GM19463 (cell line): ENCODE data around the gene MMP2.
A peak's percentile ranks its signal among the peaks of the same experiment; 100 is the strongest.

Source experiments
- ATAC-seq: cut with Tn5 transposase; IDR thresholded peaks from one replicate; pipeline ENCODE4 v1.9.1; 2021; ENCODE audit warnings: mild to moderate bottlenecking, moderate library complexity; ENCODE audit not compliant: unreplicated experiment

MMP2 gene

DNA sequence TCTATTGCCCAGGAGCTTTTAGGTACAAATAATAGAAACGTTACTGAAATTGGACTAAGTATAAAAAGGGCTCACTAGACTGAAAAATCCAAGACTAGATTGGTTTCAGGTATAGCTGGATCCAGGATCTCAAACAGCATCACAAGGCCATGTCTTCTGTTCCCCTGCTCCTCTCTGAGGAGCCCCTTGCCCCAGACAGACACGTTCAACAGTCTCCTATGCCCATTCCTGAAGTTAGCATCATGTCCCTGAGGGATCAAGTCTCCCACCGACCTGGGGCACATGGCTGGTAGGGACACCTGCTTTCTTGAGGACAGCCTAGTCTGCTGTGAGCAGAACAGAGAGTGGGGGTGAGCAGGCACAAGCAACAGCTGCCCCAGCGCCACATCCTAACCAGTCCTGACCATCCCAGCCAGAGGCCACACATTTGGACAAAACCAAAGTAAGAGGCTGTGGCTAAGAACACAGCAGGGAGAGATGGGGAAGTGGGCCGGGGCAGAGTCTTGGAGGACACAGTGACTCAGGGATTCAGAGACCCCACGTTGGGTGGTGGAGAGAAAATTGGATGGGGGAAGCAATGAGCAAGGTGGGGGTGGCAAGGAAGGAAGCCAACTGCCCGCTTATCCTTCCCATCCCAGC is 10.5 kb upstream of the MMP2 start:
- ATAC-seq: no peak

DNA sequence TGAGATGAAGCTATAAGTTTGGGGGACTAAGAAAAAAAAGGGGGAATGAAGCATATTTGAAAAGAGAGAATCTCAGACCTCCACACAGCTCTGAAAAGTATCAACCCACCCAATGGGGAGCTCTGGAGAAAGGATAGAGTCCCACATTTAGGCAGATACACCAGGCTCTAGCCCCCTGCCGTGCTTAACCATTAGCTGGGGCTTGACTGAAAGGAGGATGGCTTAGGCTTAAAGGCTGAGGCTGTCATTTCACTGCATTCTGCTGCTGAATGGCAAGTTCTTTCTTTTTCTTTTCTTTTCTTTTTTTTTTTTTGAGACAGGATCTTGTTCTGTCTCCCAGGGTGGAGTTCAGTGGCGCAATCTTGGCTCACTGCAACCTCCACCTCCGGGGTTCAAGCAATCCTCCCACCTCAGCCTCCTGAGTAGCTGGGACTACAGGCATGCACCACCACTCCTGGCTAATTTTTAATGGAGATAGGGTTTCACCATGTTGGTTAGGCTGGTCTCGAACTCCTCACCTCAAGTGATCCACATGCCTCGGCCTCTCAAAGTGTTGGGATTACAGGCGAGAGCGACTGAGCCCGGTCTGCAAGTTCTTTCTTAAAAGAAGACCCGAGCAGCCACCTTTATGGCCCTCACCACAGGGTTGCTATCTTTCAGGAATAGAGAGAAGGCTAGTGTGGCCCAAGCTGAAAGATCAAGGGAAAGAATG is 9.0 kb upstream of the MMP2 start:
- ATAC-seq: no peak

DNA sequence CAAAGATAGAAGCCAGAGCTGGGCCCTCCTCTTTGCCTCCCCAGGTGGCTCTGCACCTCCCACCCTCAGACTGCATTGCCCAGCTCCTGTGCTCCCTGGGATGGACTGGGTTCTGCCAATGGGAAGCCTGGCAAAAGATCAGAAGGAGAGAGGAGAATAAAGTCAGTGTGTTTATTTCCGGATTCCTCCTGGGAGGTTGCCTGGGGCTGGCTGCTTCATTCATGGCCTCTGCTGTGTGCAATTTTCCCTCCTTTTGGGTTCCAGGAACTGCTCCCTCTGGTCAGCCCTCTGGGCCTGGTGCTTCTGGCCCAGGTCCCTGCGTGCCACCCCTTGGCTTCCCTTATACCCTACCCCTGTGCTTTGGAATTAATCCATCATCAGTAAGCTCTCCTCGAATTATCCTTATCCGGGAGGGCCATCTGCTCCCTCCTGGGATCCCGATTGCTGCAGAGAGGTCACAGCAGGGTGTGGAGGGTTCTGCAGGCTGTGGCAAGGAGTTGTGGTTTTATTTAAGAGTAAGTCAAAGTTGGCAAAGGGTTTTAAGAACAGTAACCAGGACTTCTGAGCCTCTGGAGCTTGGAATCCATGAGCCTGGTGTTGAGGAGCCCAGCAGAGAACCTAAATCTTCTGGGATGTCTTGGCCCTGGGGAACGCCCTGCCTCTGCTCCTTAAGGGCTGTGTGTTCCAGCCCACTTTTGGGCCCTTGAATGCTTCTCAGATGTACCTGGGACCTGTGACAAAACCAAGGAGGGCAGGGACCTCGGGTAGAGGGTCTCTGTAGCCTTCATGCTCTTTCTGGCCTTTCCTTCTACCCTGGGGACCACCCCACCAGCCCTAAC is 8.2 kb upstream of the MMP2 start:
- ATAC-seq: no peak

DNA sequence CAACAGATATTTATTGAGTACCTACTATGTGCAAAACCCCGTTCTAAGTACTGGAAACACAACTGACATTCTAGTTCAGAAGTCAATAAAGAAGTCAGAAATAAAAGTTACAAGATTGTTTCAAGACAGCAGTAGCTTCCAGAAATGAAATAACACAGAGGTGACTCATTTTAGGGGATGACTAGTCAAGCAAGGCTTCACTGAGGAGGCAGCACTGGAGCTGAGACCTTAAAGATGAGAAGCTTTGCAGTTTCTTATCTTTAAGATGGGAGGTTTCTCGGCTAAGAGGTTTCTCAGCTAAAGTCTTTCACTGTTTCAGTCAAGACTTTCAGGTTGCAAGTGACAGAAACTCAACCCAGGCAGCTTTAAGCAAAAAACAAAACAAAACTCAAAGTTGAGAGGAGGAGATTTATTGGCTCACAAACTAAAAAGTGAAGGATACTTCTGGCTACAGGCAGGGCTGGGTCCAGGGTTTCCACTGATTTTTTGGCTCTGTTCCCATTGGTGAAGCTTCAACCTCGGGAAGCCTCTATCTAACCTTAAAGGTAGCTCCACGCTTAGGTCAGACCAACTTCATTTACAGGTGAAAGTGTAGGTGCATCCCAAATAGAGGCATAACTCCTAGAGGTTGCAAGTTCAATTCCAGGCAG is 7.4 kb upstream of the MMP2 start:
- ATAC-seq: peak; percentile 67

DNA sequence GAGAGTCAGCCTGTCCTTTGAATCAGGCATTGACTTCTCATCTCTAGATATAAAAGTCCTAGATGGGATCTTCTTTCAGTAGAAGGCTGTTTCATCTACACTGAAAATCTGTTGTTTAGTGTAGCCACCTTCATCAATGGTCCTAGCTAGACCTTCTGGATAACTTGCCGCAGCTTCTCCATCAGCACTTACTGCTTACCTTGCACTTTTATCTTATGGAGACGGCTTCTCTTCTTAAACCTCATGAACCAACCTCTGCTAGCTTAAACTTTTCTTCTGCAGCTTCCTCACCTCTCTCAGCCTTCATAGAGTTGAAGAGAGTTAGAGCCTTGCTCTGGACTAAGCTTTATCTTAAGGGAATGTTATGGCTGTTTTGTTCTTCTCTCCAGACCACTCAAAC is 5.4 kb upstream of the MMP2 start:
- ATAC-seq: no peak

DNA sequence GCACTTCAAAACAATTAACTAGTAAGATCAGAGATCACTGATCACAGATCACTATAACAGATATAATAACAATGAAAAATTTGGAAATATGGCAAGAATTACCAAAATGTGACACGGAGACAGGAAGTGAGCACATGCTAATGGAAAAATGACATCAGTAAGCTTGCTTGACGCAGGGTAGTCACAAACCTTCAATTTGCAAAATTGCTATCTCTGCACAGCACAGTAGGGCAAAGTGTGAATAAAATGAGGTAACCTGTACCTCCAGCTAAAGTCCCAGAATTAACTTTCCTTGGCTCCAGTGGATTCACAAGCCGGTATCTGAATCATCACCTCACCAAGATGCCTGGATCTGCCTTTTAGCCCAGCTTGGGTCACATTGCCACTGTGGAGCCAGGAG is 4.2 kb upstream of the MMP2 start:
- no peak for ATAC-seq

DNA sequence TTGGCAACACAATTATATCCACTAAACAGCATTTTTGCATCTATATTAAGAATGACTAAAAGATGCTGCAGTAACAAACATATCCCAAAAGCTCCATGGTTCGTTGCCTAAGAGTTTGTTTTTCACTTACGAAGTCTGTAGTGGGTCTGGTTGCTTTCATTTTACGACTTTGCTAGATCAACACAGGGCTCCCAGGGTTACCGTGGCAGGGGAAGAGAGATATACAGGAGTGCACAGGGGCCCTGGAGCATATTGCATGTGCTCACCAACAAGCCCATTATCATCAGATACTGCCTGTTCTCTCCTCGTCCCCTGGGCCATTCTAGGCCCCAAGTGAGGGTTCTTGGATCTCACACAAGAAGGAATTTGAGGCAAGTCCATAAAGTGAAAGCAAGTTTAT is 3.1 kb upstream of the MMP2 start:
- no peak for ATAC-seq

DNA sequence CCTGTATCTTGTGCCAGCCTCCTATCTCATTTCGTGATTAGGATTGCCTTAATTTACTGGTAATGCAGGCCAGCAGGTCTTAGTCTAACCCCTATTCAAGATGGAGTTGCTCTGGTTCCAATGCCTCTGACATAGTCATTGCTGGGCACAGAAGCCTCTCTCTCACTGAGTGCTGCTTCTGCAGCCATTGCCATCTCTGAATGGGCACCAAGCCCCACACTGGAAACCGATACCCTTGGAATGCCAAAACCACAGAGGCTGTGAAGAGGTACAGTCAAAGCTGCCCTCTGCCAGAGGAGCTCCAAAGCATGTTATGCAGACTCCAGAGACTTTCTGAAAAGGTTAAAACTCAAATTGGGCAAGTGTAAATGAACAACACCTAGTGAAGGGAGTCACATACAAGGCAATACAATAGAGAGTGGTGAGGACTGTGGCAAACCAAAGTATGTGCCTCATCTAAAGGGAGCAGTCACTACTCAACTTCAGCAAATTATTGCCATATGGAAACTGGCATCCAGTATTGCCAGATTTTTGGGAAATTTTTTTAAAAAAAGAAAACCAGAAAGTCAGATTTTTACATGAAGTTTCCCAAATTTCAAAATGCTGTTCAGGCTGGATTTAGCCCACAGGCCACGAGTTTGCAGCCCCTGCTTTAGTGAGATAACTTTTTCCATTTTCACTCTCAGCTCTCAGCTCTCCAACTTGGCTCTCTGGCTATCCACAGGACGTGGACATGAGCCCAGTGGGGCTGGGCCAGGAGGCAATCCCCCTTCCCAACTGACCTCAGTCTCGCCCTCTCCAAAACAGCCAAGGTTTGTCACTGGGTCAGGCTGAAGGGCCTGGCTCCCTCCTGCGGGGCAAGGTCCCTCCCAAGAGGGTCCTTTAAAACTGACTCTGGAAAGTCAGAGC is 2.1 kb upstream of the MMP2 start:
- ATAC-seq: no peak

DNA sequence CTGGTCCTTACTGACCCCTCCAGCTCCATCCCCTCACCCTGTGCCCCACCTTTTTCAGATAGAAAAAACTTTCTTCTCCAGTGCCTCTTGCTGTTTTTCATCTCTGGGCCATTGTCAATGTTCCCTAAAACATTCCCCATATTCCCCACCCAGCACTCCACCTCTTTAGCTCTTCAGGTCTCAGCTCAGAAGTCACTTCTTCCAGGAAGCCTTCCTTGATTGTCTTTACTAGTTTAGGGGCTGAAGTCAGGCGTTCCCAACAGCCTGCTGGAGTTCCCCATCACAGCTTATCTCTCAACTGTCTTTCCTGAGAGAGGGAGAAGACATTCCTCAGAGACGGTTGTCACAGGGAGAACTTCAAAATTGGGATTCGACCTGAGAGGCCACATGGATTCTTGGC is 1.3 kb upstream of the MMP2 start:
- ATAC-seq: no peak

DNA sequence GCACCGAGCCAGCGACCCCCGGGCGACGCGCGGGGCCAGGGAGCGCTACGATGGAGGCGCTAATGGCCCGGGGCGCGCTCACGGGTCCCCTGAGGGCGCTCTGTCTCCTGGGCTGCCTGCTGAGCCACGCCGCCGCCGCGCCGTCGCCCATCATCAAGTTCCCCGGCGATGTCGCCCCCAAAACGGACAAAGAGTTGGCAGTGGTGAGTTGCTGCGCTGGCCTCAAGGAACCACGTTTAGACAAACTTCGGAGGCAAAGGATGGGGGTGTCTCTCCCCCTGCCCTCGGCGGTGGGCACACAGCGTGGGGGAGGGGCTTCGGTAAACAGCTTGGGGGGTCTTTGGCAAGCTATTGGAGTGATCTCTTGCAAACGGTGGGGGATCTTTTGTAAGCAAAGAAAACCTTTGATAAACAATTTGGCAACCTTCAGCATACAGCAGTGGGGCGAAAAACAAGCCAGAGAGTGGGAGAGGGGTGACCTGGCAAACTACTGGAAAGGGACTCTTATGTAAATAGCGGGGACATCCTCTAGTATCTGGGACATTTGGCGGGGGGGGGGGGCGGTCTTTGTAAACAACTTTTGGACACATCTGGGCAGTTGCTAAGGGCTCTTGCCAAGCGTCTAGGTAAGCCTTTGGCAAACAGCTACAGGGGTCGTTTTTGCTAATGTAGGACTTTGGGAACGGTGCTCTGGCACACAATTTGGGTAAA is 587 bp downstream of the MMP2 start:
- no peak for ATAC-seq

DNA sequence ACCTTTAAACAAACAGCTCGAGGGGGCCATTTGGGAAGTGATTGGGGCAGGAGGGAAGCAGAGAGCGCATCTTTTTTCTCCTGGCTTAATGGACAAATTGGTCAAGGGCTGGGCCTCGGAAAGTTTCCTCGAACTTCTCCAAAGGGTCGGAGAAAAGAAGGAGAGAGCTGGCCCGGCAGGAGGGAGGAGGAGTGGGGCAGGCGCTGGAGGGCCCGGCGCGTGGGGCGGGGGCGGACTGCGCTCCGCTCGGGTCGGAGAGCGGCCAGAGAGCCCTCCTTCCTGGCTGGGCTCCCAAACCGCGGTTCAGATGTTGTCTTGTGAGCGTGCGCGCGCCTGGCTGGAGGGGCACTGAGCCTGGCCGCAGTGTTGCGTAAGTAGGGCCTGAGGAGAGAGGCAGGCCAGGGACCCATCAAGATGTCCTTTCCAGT is 1.2 kb downstream of the MMP2 start:
- no peak for ATAC-seq

DNA sequence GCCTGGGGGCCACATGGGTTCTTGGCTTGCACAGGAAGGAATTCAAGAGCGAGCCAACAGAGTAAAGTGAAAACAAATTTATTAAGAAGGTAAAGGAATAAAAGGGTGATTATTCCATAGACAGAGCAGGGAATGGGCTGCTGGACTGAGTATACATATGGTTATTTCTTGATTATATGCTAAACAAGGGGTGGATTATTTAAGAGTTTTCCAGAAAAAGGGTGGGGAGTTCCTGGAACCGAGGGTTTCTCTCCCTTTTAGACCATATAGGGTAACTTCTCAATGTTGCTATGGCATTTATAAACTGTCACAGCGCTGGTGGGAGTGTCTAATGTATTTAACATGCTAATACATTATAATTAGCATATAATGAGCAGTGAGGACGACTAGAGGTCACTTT is 2.0 kb downstream of the MMP2 start:
- no peak for ATAC-seq

DNA sequence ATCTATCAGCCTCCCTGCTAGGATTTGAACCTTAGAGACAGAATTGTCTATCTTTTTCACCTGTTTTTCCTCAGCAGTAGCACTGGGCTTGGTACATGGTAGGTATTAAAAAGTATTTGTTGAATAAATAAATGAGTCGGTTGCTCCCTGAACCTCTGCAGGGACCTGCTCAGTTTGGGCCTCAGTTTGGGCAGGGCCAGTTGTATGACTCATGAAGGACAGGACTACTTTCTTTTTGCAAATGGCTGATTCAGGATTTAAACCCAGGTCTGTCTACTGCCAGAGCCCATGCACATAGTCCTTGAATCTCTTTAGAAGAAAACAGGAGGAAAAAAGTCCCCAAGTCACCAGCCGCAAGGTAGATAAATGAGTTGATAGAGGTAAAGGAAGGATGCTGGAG is 3.1 kb downstream of the MMP2 start:
- no peak for ATAC-seq

DNA sequence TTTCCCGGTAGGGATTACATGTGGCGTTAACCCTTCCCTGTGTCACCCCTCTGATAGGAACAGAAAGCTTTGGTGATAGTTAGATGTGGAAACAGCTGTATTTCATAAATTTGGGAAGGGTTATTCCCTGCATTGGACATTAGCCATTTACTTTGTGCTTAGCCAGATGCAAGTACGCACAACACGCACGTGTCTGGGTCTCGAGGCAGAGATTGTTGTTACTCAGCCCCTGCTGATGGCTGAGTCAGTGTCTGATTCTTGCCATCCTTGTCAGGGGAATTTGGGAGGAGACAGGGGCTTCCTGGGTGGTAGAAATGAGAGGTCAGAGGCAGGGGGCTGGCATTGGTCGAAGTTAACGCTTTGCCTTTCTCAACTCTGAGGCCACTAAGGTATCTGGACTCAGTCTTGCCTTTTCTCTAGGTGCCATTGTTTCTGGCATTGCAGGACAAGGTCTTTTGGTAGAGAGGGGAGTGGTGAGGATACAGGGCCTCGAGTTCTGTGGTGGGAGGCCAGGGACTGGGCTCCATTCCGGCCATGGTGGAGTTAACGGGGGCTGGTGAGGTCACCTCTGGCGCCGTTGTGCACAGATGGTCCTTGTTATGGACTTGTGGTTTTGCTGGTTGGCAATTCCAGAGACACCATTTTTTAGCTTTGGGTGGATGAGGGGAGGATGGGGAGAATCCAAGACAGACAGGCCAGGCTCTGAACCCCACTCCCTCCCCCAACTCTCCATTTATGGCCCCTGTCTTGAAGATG is 8.2 kb downstream of the MMP2 start:
- no peak for ATAC-seq

DNA sequence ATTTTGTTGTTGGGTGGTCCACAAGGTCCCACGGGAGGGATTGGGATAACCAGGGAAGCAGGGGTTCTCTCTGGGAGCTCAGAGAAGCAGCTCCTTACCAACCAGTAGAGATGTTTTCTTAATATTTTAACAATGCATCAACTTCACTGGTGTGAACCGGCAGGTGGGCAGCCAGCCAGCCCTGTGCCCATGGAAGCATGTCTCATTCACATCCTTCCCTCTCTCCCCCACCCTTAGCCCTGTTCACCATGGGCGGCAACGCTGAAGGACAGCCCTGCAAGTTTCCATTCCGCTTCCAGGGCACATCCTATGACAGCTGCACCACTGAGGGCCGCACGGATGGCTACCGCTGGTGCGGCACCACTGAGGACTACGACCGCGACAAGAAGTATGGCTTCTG is 9.3 kb downstream of the MMP2 start:
- ATAC-seq: no peak

DNA sequence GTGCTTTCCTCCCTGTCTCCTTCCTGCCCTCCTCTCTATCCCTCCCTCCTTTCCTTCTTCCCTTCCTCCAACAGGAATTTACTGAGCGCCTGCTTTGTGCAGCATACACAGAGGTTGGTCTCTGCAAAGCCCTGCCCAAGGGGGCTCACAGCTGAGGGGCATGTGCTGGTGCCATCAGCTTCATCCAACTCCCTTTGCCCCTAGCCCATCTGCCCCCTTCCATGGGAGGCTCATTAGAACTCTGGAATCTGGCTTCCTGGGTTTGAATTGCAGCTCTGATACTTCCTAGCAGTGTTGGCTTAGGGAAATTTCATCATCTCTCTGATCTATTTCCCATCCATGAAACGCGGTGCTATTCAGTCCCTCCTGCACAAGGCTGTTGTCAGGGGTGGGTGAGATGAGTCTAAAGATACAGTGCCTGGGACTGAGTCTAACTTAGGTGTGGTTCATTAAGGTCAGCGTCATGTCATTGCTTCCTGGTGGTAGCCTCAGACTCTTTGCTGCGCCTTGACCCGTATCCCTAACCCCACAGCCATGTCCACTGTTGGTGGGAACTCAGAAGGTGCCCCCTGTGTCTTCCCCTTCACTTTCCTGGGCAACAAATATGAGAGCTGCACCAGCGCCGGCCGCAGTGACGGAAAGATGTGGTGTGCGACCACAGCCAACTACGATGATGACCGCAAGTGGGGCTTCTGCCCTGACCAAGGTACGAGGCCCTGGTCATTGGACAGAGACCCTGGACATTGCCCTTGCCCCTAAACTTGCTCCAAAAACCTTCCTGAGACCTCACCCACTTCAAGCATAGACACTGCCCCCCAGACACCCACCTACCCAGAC is 10.3 kb downstream of the MMP2 start:
- no peak for ATAC-seq

DNA sequence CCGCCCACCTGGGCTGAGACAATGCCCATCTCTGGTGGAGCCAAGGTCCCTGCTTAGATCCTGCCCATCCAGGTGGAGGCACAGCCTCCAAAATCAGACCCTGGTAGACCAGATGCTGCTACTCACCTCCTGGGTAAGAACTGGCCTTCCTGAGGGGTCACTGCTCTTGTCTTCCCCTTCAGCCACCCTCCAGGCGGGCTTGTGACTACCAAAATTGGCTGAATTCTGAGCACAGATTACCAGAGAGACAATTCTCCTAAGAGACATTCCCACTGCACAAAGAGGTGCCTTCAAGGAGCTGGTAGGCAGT is 10.9 kb downstream of the MMP2 start:
- no peak for ATAC-seq

DNA sequence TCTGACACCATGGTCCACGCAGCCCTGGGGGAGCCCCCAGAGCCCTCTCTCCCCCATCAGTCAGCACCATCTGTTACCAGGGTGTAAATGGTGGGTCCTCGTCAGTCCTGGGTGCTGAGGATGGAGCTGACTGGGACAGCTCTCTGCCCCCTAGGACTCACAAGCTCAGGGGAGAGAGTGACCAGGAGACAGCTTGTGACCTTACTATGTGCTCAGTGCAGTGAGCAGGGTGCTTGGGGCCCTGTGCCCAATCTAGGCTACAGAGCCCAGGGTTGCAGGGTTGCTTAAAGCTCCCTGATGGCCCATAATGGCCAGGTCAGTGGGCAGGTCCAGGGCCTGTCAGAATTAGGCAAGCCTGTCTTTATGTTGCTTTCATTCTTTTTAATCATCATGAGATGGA is 11.3 kb downstream of the MMP2 start:
- ATAC-seq: no peak
